ENCODE measurements around the gene ATRIP. TPM values are rescaled to one million over a fixed set of nuclear protein-coding genes. Genes with fewer than 3 reads are reported as not detected.

The ATRIP gene
- 9.0 TPM for total RNA-seq

- Histone ChIP-seq H3K27me3 (no peaks in the 10 kb centered on the region), H3K27ac (peak within 1 kb of the TSS; percentile 89 to 91), H3K9me3 (no peaks in the 10 kb centered on the region), H3K36me3 (peaks cover 25 to 35% of the 10 kb centered on the region in 2 donors), H3K4me3 (peak within 1 kb of the TSS; percentile 74 to 94), H3K4me1 (peaks cover 4 to 17% of the 10 kb centered on the region in 2 donors)
- TF ChIP-seq, protein P1, sequence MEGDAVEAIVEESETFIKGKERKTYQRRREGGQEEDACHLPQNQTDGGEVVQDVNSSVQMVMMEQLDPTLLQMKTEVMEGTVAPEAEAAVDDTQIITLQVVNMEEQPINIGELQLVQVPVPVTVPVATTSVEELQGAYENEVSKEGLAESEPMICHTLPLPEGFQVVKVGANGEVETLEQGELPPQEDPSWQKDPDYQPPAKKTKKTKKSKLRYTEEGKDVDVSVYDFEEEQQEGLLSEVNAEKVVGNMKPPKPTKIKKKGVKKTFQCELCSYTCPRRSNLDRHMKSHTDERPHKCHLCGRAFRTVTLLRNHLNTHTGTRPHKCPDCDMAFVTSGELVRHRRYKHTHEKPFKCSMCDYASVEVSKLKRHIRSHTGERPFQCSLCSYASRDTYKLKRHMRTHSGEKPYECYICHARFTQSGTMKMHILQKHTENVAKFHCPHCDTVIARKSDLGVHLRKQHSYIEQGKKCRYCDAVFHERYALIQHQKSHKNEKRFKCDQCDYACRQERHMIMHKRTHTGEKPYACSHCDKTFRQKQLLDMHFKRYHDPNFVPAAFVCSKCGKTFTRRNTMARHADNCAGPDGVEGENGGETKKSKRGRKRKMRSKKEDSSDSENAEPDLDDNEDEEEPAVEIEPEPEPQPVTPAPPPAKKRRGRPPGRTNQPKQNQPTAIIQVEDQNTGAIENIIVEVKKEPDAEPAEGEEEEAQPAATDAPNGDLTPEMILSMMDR (IDR thresholded peaks at IDR 0.05) = no peak
- intact Hi-C loops (cut with DNase I) = loop anchor here (1.0 to 2.0 kb wide), 2 partner anchors 18 to 27 kb away; no protein-coding TSS in a partner anchor
- peak in 1 of 2 donors; percentile 95 for DNase-seq (ENCODE audit: low spot score in 2 of 2)
These were observed at the start of gene ATRIP for GRCh38 chr3:48446425-48447193. Gene ATRIP (plus strand): TSS chr3:48446737. CDS start chr3:48446846, 109 bp downstream.

DNA sequence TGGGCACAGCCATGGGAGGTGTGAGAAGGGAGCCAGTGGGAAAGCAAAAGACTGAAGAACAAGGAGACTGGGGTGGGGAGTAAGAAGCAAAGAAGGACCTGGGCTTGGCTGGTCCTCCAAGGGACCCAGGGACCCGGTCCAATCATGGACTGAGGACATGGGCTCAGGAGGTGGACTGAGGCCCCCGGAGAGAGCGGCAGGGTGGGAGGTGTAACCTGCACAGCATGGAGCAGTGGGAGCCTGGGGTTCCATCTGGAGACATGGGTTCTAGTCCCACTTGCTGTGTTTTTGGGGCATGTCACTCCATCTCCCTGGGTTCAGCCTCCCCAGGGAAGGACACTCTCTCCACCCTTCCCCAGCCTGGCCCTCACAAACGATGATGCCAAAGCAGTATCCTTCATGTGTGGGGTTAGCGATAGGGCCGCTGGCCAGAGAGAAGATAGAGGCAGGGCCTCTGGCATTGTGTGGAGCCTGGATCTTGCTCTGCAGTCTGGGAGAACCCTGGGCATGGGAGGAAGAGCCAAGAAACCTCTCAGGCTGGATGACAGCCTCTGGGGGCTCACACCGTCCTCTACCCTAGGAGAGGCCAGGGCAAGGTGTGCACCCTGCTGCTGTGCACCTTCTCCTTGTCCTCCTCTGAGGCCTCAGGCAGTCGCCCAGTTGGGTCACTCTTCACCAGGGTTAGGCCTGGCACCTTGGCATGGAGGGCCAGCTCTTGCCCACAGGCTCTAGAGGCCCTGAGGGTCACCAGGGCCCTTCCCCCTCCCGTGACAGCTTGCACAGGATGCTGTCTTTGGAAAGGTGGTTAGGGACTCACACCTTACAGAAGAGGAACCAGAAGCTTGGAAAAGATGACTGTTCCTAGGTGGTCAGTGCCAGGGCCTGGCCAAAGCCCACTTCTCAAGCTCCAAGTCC is 48.5 kb upstream of the ATRIP start:
- no peak overlapping the region for H3K4me3 ChIP-seq
- TF ChIP-seq, protein P1 (IDR thresholded peaks at IDR 0.05) = no peak
- DNase-seq (ENCODE audit: low spot score in 2 of 2) = no peak
- no peaks in the 10 kb centered on the region for H3K27me3 ChIP-seq
- intact Hi-C loops (cut with DNase I) = no loop called here
- no peak overlapping the region for H3K27ac ChIP-seq
- peaks cover 0 to 2% of the 10 kb centered on the region in 2 donors for H3K36me3 ChIP-seq
- no peaks in the 10 kb centered on the region for H3K9me3 ChIP-seq
- peaks cover 14 to 15% of the 10 kb centered on the region in 2 donors for H3K4me1 ChIP-seq

- intact Hi-C loops (cut with DNase I) = loop anchor here (1.0 kb wide), 1 partner anchor 125 kb away; no protein-coding TSS in a partner anchor
- Histone ChIP-seq H3K9me3 (no peaks in the 10 kb centered on the region), H3K4me3 (no peak overlapping the region), H3K36me3 (peaks cover 0 to 10% of the 10 kb centered on the region in 2 donors), H3K27me3 (no peaks in the 10 kb centered on the region), H3K4me1 (peaks cover 17 to 19% of the 10 kb centered on the region in 2 donors), H3K27ac (no peak overlapping the region)
- TF ChIP-seq, protein P1 (IDR thresholded peaks at IDR 0.05) = no peak
- DNase-seq (ENCODE audit: low spot score in 2 of 2) = no peak
These were observed 47.7 kb upstream of the ATRIP start for GRCh38 chr3:48398701-48399386.

- Histone ChIP-seq H3K27ac (peak overlapping the region in 1 of 2 donors; percentile 80), H3K27me3 (no peaks in the 10 kb centered on the region), H3K36me3 (peaks cover 0 to 14% of the 10 kb centered on the region in 2 donors), H3K9me3 (no peaks in the 10 kb centered on the region), H3K4me3 (no peak overlapping the region), H3K4me1 (peaks cover 22 to 25% of the 10 kb centered on the region in 2 donors)
- DNase-seq (ENCODE audit: low spot score in 2 of 2) = no peak
- TF ChIP-seq, protein P1 (IDR thresholded peaks at IDR 0.05) = no peak
- intact Hi-C loops (cut with DNase I) = loop anchor here (1.0 to 5.0 kb wide), 3 partner anchors 103 to 149 kb away; partner anchors contain the start of gene SHISA5
These were observed 47.0 kb upstream of the ATRIP start for GRCh38 chr3:48399387-48400172.

Measured in ascending aorta (tissue), 2 donors.